GM21723 (cell line): ENCODE results near the gene ASB16.

Experiments
- ATAC-seq: cut with Tn5 transposase; IDR thresholded peaks from one replicate; pipeline ENCODE4 v1.9.1; 2021; ENCODE audit warnings: mild to moderate bottlenecking, moderate library complexity; ENCODE audit not compliant: unreplicated experiment

The ASB16 gene

GRCh38 chr17:44207743-44208142 lies 37.2 kb downstream of the ASB16 start:
- no peak for ATAC-seq

- no peak for ATAC-seq
Measured at GRCh38 chr17:44209786-44210341, 39.4 kb downstream of the ASB16 start.

GRCh38 chr17:44210342-44211192 lies 40.1 kb downstream of the ASB16 start:
- peak; percentile 70 for ATAC-seq

GRCh38 chr17:44211281-44212265 lies 41.1 kb downstream of the ASB16 start:
- ATAC-seq, result no peak

DNA sequence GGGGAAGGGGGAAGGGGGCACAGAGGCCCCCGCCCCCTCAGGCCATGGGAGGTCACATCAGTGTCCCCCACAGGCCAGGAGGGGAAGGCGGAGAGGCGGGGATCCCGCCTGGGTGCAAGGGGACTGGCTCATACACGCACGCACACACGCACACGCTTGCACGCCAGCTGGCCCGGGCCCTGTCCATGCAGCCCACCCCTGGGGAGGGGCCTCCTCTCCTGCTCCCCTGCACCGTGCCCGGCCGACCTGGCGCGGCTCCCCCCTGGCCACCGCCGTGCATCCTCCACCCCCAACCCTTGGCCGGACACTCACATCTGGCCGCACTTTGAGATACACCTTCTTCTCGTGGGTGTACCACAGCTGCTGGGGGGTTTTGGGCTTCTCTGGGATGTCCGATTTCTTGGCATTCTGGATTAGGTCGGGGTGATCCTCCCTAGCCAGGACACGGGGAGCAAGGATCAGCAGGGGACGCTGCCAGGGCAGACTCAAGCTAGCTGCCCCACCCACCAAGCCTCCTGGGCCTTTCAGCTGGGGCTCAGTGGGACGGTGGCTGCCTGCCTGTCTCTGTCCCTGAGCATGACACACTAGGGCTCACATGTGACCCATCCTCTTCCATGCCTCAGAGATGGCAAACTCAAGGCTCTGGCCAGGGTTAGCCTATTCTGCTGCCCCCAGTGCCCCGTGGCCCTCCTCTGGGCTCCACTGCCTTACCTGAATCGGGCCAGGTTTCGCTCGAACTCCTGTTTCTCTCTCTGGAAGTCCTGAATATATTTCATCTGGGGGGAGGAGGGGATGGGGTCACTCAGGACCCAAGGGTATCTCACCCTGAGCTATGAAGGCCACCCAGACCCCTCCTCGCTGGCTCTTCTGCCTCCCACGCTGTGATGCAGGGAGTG lies 42.3 kb downstream of the ASB16 start:
- no peak for ATAC-seq

GRCh38 chr17:44213403-44214229 lies 43.1 kb downstream of the ASB16 start:
- ATAC-seq, result no peak

DNA sequence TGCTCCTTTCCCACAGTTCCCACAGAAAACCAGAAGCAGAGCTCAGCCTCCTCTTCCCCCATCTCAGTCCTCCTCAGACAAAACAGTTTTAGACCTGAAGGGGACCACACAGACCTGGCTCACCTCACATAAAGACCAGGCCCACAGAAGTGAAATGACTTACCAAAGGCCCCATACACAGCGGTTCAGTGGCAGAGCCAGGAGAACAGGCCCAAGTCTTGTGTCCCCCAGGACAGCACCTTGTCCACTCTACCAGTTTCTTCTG lies 43.7 kb downstream of the ASB16 start:
- ATAC-seq, result no peak

DNA sequence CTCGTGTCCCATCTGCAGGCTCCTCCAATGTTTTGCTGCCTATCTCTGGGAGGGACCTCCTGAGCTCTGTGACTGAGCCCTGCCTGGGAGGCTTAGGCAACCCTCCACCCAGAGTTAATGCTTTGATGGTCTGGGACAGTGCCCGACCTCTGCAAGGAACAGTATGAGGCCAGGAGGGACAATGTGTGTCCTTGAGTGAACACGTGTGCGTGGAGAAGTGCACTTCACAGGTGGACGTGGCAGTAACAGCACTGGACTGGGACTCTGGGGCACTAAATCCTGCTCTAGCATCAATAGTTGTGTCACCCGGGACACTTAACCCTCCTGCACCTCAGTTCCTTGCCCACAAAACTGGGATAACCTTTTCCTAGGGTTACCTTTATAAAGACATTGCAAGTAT lies 44.4 kb downstream of the ASB16 start:
- ATAC-seq, result no peak

GRCh38 chr17:44216173-44216572 lies 45.7 kb downstream of the ASB16 start:
- ATAC-seq, result no peak

DNA sequence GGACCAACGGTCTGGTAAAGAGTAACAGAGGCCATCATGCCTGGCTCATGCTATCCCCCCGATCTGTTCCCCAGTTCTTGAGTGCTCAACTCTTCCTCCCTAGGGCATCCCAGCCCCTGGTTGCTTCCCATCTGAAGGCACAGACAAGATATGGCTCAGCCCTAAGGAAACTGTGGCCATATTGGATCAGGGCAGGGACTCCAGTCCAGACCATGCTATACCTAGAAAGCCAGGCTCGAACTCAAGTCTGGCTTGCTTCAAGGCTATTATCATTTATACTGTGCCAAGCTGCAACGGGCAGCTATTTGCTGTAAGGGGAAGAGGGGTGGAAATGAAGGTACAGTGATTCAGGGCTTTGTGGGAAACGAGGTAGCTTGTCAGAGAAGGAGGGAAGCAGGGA lies 46.2 kb downstream of the ASB16 start:
- no peak for ATAC-seq

DNA sequence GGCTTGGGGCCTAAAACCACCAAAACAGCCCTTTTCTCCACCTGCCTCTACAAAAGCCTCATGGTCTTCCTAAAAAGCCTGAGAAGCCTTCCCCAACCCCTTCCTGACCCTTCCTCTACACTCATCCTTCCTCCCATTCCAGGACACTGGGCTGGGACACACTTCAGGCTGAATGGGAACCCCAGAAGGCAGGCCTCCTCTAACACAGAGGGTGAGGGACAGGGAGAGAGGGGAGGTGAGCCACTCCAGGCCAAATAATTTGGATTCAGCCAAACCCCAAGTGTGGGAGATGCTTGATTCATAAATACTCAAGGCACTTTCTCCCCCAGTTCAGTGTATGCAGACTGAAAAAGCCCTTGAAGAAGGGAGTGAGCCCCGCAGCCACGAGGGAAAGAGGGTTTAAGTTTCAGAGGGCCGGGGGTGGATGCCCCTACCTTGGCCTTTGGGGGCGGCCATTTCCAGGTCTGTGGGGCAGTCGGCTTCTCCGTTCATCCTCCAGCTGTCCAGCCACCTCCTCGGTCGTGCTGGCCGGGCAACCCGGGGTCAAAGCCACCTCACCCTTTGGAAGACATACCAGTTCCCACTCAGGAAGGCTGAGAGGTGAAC lies 47.3 kb downstream of the ASB16 start:
- peak; percentile 0 for ATAC-seq

- ATAC-seq, result peak; percentile 29
Measured at GRCh38 chr17:44218344-44219107, 48.0 kb downstream of the ASB16 start.

- peak; percentile 34 for ATAC-seq
Measured at GRCh38 chr17:44219108-44219615, 48.7 kb downstream of the ASB16 start.

DNA sequence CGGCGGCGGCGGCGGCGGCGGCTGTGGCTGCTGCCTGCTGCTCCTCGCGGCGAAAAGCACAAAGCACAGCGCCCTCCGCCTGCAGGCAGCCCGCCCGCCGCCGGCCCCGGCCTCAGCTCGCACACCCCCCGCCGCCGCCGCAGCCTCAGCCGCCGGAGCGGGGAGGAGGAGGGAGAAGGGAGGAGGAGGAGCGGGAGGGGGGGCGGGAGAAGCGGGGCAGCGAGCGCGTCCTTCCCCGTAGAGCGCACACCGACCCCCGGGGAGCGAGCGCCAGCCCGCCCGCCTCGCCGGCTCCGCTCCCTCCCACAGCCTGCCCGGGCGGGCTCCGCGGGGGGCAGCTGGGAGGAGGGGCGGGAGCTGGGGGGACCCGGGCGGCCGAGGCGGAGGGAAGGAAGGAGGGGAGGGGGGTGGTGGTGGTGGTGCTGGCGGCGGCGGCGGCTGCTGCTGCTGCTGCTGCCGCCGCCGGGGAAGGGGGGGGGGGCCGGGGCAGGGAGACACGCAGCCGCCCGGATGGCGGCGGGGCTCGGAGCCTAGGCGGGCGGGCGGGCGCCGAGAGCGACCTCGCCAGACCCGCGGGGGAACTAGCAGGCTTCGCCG lies 49.2 kb downstream of the ASB16 start, which contains the start of gene UBTF:
UBTF (minus strand) TSS at position 60 of the 597 bp plus-strand sequence. CDS start 1,446 bp downstream, outside the sequence.
- ATAC-seq, result peak; percentile 7

DNA sequence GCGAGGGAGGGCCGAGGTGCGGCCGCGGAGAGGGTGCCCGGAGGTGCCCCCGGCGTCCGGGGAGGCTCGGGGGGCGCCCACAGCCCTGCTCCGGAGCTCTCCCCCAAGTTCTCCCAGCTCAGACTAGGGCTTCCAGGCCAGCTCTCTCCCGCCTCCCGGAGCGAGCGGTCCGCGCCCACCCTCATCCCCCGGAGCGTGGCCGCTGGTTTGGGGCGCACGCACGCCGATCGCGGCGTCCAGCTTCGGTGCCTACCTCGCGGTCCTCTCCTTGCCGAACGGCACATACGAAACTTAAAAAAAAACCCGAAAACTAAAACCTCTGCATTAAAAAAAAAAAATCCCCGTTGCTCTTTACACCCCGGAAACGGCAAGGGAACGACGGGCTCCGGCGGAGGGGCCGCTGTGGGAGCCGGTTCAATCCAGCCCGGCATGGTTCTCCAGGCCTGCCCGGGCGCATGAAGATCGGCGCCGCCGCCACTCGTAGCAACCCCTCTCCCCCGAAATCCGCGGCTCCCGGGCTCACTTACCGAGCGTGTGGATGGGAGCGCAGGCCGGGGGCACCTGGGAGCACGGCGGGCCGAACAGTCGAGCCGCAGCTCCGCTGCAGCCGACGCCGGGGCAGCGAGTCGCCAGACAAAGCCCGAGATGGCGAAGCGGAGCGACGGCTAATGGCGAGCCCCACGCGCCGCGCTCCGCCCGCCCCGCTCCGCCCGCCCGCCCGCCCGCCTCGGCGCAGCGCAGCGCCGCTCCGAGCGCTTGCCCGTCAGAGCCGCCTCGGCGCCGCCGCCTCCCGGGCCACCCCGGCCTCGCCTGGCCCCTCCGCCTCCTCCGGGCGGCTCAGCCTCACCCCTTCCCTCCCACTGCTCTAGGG lies 49.9 kb downstream of the ASB16 start:
- no peak for ATAC-seq

GRCh38 chr17:44221084-44221861 lies 50.8 kb downstream of the ASB16 start:
- ATAC-seq, result no peak
